Effector CD8-positive, alpha-beta T cell (primary cell): ENCODE data around the gene MSH5.
"Not testable (repeated sequence)": the region's sequence is repeated elsewhere in the genome, so short reads cannot be mapped to it uniquely, and the experiment has no call there.

Experiments used
- DNase-seq: peaks from one replicate; lab custom pipeline; 2025; lab: John Stamatoyannopoulos, UW

MSH5 gene

DNA sequence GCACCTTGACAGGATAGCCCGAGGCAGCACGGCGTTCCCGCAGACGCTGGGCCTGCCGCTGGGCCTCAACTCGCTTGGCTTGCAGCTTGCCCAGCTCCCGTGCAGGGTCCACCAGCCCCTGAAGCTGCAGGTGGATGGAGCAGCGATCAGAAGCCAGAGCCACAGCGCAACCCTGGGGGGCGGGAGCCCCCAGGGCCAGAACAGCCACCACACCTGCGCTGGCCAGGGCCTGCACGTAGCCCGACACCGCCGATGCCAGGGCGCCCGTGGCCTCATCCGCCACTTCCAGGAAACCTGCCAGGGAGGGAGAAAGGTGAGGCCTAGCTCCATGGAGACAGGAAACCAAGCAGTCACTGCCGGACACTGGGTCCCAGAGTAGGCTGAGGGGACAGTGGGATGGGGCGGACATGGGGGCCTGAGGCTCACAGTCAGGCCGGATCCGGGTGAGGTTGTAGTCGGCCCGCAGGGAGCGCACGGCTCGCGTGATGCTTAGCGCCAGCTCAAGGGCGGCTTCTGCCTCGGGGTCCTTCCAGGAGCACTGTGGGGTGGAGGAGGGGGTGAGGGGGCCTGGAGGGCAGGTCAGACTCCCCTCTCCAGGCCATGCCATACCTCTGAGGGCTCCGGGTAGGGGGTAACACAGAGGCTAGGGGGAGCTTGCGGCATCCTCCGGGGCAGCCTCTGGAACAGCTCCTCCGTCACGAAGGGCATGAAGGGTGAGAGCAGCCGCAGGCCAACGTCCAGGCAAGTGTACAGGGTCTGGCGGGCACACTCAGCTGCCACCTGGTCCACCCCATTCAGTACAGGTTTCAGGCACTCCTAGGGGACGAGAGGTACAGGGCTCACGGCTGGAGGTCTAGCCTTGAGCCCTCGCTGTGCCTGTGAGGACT is 39.4 kb downstream of the MSH5 start:
- DNase-seq, result no peak

DNA sequence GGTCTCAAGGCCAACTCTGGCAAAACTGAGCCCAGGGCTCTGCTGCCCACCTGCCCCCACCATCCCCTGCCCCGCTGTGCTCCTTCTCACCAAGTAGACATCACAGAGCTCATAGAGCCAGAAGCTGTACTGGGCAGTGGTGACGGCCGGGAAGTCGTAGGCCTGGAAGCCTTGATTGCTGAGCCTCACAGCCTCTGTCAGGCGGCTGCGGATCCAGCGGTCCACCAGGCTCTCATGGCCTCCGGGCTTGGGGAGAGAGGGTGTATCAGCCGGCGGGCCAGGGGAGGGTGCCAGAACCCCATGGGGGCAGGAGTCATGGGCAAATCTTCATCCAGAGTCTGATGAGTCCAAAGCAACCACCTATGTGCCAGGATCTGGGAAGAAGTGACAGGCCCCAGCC is 40.1 kb downstream of the MSH5 start:
- no peak for DNase-seq

DNA sequence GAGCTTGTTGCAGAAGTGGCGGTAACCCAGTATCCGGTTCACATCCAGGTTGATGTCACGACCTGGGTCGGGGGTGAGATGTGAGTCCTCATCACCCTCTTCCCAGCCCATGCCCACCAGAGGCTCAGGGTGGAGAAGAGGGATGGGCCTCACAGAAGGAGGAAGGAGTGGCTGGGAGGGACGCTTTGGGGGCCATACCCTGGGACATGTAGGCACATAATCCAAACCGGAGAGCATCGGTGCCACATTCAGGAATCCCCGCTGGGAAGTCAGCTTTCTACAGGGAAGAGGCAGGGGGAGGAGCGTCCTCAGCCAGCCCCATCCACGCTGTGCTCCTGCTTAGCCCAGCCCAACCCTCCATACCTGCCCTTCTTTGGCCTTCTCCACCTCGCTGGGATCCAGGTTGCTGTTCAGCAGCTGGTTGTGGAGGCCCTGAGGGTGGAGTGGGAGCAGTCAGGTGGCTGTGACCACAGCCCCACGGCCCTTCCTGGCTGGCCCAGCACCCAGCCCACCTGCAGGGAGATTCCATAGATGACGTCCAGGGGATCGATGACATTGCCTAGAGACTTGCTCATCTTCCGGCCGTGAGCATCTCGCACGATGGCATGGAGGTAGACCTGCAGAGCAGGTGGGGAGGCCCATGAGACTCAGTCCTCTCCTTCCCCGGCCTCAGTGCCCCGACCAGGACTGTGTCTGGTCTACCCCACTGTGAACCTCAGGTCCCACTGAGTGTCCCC is 40.9 kb downstream of the MSH5 start:
- no peak for DNase-seq

DNA sequence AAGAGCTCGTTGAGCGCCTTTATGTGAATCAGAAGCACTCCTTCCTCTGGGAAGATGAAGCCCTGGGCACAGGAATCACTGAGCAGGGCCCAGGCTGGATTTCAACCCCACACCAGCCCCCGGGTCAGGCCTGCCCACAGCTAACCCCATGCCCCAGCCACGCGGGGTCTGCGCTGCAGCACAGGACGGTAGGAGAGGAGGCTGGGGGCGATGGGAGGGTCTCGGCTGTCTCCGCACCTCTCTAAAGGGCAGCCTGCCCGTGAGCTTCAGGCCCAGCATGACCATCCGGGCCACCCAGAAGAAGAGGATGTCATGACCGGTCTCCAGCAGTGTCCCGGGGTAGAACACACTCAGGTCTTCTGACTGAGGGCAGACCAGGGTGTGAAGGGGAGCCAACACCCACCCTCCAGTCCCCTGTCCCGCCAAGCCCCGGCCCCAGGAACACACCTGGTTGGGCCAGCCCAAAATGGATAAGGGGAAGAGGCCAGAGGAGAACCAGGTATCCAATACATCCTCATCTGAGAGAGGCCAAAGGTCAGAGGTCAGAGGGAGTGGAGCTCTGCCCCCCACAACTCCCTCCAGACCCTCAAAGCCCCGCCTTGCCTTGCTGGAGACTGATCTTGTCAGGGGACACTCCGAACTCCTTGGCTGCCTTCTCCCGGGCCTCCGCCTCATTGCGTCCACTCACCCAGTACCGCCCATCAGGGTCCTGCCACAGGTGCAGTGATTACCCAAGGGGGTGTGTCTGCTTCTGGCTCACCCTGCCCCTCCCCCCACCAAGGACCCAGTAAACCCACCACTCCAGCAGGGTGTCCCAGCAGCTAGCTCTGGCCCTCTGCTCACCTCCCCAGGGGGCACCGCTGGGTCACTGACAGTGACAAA is 41.7 kb downstream of the MSH5 start:
- no peak for DNase-seq

DNA sequence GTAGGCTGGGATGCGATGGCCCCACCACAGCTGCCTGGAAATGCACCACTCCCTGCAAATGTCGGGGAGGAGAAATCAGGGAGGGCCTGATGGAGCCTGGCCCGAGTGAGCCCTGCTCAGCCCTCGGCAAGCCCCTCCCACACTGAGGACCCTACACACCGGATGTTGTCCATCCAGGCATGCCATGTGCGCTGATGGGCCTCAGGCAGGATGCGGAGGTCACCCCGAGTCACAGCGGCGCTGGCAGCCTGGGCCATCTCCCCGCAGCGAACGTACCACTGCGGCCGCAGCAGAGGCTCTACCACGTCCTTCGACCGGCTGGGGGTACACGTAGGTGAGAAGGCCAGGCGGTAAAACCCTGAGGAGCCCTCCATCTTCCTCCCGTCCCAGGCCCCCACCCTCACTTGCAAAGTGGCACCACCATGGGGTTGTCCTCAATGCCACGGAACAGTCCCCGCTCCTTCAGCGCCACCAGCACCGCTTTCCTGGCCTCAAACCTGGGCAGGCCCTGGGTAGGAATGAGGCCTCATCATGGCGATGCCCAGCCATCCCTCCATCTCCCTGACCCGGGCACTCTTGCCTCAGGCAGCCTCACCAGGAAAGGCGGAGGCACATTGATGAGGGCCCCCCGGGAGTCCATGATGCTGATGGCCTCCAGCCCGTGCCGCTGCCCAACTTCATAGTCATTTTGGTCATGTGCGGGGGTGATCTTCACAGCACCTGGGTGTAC is 42.5 kb downstream of the MSH5 start:
- no peak for DNase-seq

DNA sequence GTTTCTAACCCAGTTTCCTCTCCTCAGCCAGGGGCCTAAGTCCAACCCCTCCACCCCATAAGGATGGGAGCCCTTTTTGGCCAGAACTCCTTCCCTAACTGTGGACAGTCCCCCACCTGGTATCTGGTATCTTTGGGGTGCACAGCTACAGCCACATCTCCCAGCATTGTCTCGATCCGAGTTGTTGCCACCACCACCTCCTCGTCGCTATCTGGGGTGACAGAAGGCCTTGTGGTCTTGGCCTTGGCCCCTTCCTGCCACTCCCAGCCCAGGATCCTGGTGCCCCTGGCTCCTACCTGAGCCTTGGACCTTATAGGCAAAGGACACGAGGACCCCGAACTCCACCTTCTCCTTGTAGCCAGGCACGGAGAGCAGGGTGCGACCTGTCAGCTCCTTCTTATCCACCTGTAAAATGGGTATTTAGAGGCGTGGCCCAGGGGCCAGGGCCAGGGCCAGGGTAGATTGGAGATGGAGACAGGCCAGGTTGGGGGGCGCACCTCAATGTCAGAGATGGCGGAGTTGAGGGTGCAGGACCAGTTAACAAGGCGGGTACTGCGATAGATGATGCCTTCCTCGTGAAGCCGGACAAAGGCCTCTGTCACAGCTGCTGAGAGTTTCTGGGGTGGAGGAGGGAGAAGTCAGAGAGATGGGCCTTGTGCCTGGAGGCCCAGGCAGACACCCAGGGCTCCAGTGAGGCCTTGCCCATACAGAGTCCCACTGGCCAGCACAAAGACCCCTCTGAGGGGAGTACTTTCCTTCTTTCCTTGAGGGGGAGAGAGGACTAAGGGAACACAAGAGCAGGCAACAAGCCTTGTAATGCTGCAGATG is 44.5 kb downstream of the MSH5 start:
- DNase-seq, result no peak

DNA sequence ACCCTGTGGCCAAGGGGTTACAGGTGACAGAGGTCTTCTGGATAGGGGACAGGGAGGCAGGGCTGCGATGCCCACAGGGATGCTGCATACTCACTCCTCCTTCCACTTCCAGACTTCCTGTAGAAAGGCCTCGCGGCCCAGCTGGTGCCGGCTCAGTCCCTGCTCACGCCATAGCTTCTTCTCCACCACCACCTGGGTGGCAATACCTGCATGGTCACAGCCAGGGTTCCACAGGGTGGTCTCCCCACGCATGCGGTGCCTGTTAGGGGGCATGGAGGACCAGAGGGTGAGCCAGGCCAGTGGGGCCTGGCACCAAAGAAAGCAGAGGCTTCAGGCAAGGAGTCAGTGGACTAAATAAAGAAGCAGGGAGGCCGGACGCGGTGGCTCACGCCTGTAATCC is 45.7 kb downstream of the MSH5 start:
- DNase-seq, result no peak

DNA sequence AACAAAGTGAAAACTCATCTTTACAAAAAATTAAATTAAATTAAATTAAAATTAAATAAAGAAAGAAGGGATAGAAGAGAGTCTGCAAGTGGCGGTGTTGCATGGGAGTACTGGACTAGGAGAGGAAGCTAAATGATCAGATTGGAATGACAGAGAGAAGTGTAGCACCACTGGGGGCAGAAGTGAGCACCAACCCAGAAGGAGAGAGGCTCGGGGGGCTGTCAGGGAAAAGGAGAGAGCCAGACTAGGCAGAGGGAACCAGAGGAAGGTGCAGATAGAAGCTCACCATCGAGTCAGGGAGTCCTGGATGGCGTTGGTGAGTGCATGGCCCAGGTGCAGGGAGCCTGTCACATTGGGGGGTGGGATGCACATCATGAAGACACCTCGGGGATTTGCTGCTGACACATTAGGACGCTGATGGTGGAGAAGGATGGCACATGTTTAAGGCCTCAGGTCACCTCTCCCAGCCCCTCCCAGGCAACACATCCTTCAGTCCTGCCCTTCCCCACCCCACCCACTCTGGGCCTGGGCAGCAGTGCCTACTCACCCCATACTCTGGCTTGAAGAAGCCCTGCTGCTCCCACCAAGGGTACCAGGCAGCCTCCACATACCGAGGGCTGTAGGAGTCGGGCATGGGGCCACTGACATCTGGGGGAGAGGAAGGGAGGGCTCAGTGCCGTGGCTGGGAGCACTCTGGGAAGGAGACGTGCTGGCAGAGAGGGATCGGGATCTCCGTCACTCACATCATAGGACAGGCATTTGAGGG is 51.7 kb downstream of the MSH5 start:
- DNase-seq, result peak; percentile 13

DNA sequence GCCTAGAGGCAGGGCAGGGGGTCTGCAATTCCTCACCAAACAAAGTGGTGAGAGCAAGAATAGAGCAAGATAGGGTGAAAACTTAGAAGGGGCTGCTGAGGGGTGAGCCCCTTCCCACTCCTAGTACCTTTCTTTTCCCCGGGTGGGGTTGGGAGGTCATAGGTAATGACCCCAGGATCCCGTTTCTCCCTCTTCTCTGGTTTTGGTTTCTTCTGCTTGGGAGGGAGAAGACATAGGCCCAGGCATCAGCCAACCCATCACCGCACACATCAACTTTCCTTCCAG is 52.2 kb downstream of the MSH5 start:
- no peak for DNase-seq

DNA sequence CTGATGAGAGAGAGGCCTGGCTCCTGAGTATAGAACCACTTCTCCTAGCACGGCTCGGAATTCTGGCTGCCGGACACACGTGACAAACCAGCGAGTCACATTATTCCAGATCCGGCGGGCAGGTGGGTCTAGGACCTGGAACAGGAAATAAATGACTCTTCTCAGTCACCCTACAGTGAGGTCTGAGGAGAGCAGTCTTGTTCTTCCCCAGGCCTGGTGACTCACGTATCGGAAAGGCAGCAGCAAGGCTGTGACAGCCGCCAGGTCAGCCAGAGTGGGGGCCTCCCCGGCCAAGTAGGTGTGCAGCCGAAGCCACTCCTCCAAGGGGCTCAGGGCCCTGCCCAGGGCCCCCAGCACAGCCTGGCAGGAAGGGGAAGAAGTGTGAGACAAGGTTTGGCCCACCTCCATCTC is 53.0 kb downstream of the MSH5 start:
- no peak for DNase-seq

DNA sequence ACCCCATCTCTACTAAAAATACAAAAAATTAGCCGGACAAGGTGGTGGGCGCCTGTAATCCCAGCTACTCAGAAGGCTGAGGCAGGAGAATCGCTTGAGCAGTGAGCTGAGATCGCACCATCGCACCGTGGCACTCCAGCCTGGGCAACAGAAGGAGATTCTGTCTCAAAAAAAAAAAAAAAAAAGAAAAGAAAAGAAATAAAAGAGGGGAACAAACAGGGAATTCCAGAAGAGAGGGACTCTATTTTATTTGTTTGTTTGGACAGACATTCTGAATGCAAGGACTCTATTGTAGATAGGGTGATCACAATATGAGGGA is 54.1 kb downstream of the MSH5 start:
- DNase-seq, result not testable (repeated sequence)

DNA sequence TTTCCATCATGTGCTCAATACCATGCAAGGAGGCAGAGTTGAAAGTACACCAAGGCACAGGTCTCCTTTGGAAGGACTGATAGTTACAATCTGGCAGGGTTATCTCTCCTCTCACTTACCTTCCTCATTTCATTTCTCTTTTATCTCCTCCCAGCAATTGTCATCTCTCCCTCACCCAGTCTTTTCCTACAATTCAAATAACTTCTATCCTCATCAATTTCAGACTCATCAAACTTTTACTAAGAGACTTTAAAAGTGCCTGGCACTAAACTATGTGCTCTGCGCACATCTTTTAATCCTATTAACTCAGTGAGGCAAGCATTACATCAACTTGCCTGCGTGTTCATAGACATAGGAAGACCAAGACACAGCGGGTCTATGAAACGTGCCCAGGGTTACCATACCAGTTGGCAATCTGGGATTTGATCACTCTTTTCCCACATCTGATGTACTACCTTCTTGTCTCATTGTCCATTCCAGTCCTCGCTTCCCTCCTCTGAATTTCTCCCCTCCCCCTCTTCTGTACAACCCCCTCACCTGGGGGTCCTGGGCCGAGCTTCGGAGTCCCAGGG is 54.6 kb downstream of the MSH5 start:
- no peak for DNase-seq

DNA sequence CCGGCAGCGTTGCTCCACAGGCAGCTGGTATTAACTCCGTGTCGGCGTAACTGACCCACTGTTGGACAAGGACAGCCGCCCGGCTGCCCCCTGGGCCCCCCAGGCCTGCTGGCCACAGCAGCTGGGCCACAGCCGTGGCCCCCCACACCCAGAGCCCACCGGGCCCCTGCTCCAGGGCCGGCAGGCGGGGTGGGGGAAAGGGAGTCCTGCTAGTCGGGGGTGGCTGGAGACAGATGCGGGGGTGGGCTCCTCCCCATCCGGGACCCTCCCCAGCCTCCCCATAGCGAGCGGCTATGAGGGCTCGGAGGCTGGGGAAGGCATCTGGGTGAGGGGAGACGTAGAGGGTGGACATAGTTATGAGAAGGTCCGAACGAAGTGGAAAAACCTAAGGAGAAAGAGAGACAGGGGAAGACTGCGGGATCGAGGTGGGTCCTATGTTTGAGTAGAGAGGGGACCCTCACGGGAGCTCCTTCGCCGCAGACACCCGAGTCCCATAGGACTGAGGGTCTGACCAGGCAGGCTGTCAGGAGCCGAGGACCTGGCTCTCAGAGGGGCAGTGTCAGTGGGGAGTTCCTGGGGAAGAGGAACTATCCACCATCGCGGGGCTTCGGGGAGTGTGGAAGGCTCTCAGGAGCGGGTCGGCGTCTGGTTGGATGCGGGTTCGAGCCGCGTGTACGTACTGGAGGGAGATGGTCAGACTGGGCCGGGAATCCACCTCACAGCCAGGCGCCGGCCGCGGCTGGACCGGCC is 55.2 kb downstream of the MSH5 start:
- no peak for DNase-seq

DNA sequence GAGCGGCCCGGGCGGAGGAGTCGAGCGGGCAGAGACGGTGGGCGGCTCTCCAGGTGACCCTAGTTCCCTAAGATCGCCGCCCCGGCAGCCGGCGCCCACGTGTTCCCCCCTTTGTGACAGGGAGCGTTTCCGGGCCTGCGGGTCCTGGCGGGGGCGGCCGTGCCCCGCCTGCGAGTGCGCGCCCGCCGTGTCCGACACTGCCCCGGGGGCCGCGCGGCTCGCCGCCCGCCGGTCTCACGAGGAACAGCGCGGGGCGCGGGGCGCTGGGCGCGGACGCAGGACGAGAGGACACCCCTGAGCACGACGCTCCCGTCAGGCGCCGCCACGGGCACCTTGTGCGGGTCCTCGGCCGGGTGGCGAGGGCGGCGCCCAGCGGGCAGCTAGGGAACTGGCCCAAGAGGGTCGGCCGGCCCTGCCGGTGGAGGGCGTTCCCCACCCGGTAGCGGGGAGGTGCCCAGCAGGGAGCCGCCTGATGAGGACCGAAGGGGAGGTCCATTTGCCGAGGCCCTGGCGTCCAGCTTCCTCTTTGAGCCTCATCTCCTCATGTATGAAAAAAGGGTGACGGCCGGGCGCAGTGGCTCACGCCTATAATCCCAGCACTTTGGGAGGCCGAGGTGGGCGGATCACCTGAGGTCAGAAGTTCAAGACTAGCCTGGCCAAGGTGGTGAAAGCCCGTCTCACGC is 56.0 kb downstream of the MSH5 start, which contains the start of gene VARS1:
Gene VARS1, minus strand, starts transcription at position 137 of the 683 bp plus-strand sequence. CDS start 535 bp downstream, outside the sequence.
- DNase-seq, result peak; percentile 68

DNA sequence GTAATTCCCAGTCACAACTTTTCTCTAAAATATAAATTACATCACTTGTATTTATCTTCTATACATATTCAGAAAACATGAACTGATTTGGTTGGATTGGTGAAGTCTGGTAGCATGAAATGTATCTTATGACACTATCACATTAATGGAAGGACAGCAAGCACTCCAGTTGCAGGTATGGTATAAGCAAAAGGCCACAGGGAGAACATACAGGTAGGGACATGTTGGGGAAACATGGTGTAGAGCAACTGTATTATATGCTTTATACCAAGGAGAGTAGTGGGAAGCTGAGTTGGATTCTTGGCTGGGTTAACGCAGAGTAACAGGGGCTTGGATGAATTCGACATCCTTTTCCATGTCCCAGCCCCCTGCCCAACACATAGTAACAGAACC is 57.2 kb downstream of the MSH5 start:
- DNase-seq, result no peak

DNA sequence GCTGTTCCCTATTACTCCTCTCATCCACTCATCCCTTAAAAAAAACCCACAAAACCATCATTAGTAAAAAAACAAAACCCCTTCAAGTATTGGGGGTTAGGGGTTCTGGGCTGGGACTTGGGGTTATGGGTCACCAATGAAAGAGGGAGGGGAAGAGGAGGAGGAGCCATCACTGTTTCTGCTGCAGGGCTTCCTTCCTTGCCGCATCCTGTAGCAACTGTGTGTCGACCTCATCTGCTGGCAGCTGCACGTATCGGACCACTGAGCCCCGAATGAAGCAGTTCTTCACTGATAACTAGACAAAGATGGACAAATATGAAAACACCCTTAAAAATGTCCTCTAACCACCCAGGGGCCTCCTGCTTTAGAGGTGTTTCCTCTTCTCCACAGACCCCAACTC is 57.8 kb downstream of the MSH5 start:
- no peak for DNase-seq

DNA sequence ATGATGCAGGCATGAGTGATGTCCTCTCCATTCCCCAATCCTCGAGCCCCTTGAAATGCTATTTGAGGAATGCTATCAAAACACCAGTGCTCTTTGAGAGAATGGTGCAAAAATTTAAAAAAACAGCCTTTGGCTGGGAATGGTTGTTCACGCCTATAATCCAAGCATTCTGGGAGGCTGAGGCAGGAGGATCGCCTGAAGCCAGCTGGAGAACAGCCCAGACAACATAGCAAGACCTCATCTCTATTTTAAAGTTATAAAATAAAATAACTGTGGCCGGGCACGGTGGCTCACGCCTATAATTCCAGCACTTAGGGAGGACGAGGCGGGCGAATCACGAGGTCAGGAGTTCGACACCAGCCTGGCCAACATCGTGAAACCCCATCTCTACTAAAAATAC is 60.0 kb downstream of the MSH5 start:
- no peak for DNase-seq
